GM19035 (cell line): Measurements from ENCODE around the gene ACBD4.

ENCODE experiments used
- ATAC-seq: cut with Tn5 transposase; IDR thresholded peaks from one replicate; pipeline ENCODE4 v1.9.1; 2021; ENCODE audit not compliant: unreplicated experiment

Gene ACBD4

GRCh38 chr17:45135192-45135977 lies at the start of gene ACBD4:
ACBD4 (plus strand) TSS chr17:45135687; CDS start chr17:45136145, 458 bp downstream.
- peak; percentile 82 for ATAC-seq

DNA sequence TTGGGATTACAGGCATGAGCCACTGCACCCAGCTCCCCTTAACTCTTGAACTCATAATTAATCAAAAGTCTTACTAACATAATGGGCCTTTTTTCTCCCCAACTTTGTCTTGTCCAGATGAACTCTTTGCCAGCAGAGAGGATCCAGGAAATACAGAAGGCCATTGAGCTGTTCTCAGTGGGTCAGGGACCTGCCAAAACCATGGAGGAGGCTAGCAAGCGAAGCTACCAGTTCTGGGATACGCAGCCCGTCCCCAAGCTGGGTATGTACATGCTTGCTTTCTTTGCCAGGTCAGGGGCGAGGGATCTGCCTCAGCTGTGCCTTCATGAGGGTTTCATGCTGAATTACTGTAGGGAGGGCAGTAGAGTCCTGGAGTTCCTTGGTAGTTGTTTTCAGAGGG lies 49.1 kb upstream of the ACBD4 start:
- no peak for ATAC-seq

DNA sequence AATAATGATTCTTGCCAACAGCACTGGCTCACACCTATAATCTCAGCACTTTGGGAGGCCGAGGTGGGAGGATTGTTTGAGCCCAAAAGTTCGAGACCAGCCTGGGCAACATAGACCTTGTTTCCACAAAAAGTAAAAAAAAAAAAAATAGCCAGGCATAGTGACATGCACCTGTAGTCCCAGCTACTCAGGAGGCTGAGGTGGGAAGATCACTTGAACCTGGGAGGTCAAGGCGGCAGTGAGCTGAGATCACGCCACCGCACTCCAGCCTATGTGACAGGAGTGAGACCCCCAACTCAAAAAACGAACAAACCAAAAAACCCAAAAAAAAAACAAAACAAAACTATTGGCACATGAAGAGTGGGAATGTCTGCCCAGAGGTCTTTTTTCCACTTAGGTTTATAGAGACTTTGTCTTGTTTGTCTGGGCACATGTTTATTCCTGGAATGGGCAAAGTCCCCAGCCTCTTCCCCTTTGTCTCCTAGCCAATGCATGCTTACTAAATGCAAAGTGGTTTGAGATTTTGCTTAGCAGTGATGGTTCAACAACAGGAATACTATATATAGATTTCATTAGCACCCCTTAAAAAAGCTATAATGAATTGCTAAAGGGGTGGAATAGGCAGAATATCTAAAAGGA lies 48.5 kb upstream of the ACBD4 start:
- ATAC-seq: no peak

DNA sequence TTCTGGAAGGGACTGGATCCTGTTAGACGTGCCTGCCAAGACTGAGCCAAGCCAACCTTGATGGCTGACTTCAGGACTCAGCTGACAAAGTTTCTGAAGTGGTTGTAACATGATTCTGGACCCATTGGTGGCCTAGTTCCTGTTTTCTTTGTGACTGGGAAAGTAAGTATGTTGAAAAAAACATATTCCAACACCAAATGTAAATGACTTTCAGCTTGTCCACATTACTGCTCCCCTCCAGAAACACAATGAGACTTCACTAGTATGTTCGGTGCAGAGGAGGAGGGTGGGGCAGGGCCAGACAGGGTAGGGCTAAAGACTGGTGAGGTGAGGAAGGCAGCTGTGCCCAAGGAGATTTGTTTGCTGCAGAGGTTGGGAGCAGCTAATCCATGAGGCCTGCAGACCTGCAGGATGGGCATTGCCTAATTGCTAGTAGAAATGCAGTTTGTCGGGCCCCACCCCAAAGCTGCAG lies 47.9 kb upstream of the ACBD4 start:
- no peak for ATAC-seq

GRCh38 chr17:45087978-45088377 lies 47.5 kb upstream of the ACBD4 start:
- no peak for ATAC-seq

DNA sequence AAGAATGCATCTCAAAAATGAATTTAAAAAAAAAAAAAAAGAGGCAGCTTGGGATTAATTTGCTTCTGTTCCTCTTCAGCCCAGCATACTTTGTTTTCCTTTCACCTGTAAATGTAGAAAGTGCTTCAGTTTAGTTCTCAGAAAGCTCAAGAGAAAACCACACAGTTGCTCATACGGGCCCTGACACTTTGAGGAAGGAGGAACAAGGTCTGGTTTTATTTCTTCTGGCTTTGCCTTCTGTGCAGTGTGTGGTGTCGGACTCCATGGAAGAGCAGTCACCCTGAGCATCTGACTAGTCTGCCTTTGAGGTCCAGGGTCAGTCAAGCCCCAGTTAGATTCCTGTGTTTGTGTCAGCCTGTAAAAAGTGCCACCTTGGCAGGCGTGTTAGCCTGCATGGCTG lies 46.7 kb upstream of the ACBD4 start:
- no peak for ATAC-seq

GRCh38 chr17:45090711-45091110 lies 44.8 kb upstream of the ACBD4 start:
- no peak for ATAC-seq

DNA sequence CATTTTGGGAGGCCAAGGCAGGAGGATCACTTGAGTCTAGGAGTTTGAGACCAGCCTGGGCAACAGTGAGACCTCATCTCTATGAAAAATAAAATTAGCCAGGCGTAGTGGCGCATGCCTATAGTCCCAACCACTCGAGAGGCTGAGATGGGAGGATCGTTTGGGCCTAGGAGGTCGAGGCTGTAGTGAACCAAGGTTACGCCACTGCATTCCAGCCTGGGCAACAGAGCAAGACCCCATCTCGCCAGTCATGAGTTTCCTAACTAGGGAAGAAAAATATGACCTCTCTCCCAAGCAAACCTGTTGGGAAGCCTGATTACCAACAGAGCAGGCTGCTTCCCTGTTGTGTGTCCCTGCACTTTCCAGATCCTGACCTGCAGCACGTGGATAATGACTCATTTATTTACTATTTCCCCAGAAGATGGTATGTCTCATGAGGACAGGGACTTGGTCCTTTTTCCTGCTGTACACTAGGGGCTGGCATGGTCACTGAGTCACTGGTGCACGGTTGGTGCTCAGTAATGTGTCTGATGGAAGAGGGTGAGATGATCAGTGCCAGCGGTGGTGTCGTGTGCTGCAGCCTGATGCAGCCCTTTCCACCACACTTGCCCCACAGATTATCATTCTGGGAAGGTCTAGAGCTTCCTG lies 43.6 kb upstream of the ACBD4 start:
- no peak for ATAC-seq

DNA sequence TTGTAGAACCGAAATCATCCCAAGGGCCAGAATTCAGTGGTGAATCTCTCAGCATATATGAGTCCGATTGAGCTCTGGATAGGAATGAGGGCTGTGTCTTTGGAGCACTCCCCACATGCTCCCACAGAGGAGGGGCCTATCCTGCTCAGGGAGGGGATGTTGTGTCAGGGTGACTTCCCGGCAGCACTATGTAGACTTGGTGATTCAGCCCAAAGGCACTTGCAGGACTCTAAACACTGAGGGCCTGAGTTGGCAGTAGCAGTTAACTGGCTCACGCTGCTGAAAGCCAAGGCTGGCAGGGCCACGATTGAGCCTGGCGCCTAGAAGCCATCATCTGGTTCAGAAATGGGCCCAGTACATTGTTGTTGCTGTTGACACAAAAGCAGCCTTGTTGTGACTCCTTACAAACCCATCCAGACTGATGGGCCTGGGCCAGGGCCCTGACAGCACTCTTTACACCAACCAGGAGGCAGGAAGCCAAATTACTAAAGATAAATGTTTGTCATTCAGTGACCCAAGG lies 42.5 kb upstream of the ACBD4 start:
- no peak for ATAC-seq

DNA sequence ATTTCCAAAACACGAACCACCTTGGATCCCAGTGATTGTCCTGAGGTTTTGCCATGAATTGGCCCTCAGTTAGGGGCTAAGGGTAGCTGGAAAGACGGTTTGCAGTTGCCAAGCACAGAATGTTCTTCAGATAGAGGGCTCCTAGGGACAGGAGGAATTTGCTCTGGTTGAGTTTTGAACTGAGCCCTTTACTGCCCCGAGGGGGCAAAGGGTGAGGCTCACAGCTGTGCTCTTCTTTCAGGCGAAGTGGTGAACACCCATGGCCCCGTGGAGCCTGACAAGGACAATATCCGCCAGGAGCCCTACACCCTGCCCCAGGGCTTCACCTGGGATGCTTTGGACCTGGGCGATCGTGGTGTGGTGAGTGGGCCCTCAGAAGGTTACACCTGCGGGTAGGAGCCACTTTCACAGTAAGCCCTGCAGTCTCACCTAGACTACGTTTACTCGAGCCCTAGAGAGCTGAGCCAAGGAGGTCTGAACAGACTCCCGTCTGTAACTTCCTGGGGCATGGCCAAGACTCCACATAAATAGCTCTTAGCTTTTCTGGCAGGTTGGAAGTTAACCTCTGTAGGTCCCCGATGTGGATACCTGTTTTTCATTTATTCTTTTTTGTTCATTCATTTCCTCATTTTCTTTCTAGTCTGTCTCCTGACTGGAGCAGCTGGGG lies 41.9 kb upstream of the ACBD4 start:
- ATAC-seq: no peak

GRCh38 chr17:45096141-45096540 lies 39.3 kb upstream of the ACBD4 start:
- ATAC-seq: no peak

DNA sequence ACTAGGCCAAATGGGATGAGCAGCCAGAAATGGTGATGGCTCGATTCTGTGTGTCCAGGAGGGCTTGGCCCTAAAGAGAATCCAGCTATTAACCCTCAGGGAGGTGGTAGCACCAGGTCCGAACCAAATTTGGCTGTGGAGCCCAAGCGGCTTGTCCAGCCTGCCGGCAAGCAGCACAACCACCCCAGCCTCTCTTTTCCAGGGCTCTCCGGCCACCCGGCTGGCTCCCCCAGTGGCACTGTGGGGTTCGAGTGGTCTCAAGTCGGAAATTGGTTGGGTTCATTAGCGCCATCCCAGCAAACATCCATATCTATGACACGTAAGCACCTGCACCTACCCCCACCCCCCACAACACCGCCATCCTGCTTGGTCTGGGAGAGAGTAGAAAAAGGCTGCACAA lies 38.6 kb upstream of the ACBD4 start:
- ATAC-seq: no peak

DNA sequence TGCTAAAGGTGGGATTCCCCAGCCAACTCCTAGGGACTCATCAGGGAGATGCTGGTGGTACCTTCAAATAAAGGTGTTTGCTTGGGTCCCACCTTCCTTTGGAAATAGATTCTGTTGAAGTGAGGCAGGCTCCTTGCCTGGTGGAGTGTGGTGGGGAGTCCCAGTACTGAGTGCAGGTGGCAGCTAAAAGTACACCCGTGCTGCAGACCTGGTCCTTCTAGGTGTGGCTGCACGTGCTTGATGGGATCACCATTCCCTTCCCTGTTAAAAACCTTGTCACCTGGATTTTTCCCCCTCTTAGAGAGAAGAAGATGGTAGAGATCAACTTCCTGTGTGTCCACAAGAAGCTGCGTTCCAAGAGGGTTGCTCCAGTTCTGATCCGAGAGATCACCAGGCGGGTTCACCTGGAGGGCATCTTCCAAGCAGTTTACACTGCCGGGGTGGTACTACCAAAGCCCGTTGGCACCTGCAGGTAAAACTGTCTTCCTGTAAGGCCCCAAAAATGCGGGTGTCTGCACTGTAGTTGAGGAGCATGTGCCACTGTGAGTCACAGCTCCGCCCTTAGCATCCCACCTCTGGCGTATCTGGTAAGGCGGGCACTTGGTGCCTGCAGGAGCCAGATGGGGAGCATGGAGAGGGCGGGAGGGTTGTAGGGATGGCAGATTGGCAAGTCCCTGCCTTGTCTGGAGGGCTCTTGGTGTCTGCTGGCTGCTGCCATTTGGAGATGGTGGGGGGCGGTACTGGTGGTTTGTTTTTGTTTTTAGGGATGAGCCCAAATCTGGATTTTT lies 37.2 kb upstream of the ACBD4 start:
- no peak for ATAC-seq

DNA sequence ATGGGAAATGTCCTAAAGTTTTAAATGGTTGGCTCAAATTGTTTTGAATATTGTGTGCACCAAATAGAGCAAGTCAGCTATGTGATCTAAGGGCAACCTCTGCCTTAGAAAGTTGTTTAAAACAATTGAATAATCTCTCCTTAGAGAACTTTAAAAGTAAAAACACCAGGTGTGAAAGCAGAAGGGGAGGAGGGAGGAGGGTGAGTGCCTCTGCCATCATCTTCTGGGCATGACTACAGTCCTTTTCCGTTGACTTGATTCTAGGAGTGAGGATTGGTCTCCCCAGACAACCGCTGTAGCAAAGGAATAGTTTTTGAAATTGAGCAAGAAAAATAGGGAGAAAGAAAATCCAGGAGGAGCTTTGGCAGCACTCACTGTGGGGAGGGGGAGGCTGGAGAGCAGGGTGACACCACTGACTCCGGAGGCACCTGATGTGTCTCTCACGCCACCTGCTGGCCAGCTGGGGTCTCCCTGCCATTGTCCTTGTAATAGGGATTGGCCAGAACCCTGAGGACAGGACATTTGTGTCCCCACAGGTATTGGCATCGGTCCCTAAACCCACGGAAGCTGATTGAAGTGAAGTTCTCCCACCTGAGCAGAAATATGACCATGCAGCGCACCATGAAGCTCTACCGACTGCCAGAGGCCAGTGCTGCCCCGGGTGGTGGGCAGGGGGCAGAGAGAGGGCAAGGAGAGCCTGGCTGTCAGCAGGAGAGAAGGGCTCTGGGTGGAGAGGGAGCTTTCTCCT lies 36.4 kb upstream of the ACBD4 start:
- no peak for ATAC-seq

- ATAC-seq: no peak
These were observed 34.0 kb upstream of the ACBD4 start for GRCh38 chr17:45101546-45101882.

GRCh38 chr17:45101883-45102811 lies 33.3 kb upstream of the ACBD4 start:
- ATAC-seq: no peak

DNA sequence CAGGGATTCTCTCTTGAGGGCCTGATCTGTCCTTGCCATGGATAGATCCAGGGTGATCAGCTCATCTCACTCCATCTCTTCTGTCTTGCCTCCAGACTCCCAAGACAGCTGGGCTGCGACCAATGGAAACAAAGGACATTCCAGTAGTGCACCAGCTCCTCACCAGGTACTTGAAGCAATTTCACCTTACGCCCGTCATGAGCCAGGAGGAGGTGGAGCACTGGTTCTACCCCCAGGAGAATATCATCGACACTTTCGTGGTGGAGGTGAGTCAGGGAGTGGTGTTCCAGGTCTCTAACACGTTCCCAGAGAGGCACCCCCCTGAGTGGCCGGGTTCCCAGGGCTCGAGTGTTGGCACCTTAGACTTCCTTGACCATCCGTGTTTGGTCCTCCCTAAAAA lies 32.6 kb upstream of the ACBD4 start:
- no peak for ATAC-seq

- no peak for ATAC-seq
These were observed 32.2 kb upstream of the ACBD4 start for GRCh38 chr17:45103269-45103795.

DNA sequence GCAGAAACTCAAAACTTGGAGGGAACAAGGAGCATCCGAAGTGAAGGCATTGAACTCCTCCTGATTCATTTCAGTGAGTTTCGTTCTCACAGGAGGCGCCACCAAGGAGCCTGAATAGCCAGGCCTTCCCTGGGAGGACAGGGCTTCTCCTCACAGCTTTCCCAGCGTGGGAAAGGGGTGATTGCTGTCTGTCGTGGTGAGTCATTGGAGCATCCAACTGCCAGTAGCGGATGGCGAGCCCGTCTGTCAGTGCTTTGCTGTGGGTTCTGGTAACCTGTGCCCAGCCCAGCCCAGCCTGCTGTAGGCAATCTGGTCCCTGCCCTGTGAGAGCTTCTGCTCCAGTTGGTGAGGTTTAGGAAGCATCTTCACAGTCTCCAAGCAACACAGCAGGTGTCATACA lies 31.5 kb upstream of the ACBD4 start:
- ATAC-seq: no peak
